GM19193 (cell line): ENCODE results near the gene TAF11L13.
"Not testable (repeated sequence)": the region's sequence is repeated elsewhere in the genome, so short reads cannot be mapped to it uniquely, and the experiment has no call there.

Source experiments
- POLR2A ChIP-seq: IDR thresholded peaks from 4 replicates; pipeline ENCODE4 v1.6.1; 2011; ENCODE audit not compliant: insufficient read depth, insufficient read length; ENCODE audit errors: extremely low read depth

Gene TAF11L13

GRCh38 chr5:17631788-17632187 is at the start of gene TAF11L13:
TAF11L13 (plus strand) TSS chr5:17632088.
- TF ChIP-seq POLR2A, result not testable (repeated sequence)

GRCh38 chr5:17585658-17586057 is 46.2 kb upstream of the TAF11L13 start, which contains the start of gene TAF11L7:
TAF11L7 (minus strand) TSS chr5:17585758.
- TF ChIP-seq POLR2A, result not testable (repeated sequence)

- not testable (repeated sequence) for TF ChIP-seq POLR2A
Observed at GRCh38 chr5:17590860-17591259, 41.0 kb upstream of the TAF11L13 start, which contains the start of gene TAF11L8. TAF11L8 (minus strand) TSS chr5:17590960.

GRCh38 chr5:17594255-17594654 is 37.6 kb upstream of the TAF11L13 start, which contains the start of gene TAF11L9:
TAF11L9 (minus strand) TSS chr5:17594394.
- TF ChIP-seq POLR2A, result not testable (repeated sequence)

- not testable (repeated sequence) for TF ChIP-seq POLR2A
Observed at GRCh38 chr5:17597728-17598127, 34.2 kb upstream of the TAF11L13 start, which contains the start of gene TAF11L10. TAF11L10 (minus strand) TSS chr5:17597828.

GRCh38 chr5:17603880-17604279 is 28.0 kb upstream of the TAF11L13 start, which contains the start of gene TAF11L11:
TAF11L11 (plus strand) TSS chr5:17604183.
- TF ChIP-seq POLR2A, result not testable (repeated sequence)

GRCh38 chr5:17604951-17605350 is 26.9 kb upstream of the TAF11L13 start:
- TF ChIP-seq POLR2A, result no peak

GRCh38 chr5:17610092-17610491 is 21.8 kb upstream of the TAF11L13 start, which contains the start of gene TAF11L12:
TAF11L12 (plus strand) TSS chr5:17610392.
- TF ChIP-seq POLR2A, result not testable (repeated sequence)

- no peak for TF ChIP-seq POLR2A
Observed at GRCh38 chr5:17614872-17615605, 16.8 kb upstream of the TAF11L13 start.

GRCh38 chr5:17619354-17619753 is 12.5 kb upstream of the TAF11L13 start:
- TF ChIP-seq POLR2A, result no peak

- TF ChIP-seq POLR2A, result no peak
Observed at GRCh38 chr5:17620627-17621026, 11.3 kb upstream of the TAF11L13 start.

GRCh38 chr5:17625686-17626085 is 6.2 kb upstream of the TAF11L13 start:
- no peak for TF ChIP-seq POLR2A

- no peak for TF ChIP-seq POLR2A
Observed at GRCh38 chr5:17634160-17634559, 2.3 kb downstream of the TAF11L13 start, which contains the start of gene TAF11L14. TAF11L14 (plus strand) TSS chr5:17634460.

- TF ChIP-seq POLR2A, result no peak
Observed at GRCh38 chr5:17655921-17656320, 24.0 kb downstream of the TAF11L13 start.

- no peak for TF ChIP-seq POLR2A
Observed at GRCh38 chr5:17663182-17663581, 31.3 kb downstream of the TAF11L13 start.

GRCh38 chr5:17665836-17666235 is 33.9 kb downstream of the TAF11L13 start:
- TF ChIP-seq POLR2A, result no peak
